HG02798 (cell line): Measurements from ENCODE around the gene LAYN.

Experiments used
- ATAC-seq: cut with Tn5 transposase; IDR thresholded peaks from one replicate; pipeline ENCODE4 v1.9.1; 2021; ENCODE audit warnings: mild to moderate bottlenecking; ENCODE audit not compliant: unreplicated experiment, poor library complexity

The LAYN gene, protein sequence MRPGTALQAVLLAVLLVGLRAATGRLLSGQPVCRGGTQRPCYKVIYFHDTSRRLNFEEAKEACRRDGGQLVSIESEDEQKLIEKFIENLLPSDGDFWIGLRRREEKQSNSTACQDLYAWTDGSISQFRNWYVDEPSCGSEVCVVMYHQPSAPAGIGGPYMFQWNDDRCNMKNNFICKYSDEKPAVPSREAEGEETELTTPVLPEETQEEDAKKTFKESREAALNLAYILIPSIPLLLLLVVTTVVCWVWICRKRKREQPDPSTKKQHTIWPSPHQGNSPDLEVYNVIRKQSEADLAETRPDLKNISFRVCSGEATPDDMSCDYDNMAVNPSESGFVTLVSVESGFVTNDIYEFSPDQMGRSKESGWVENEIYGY

DNA sequence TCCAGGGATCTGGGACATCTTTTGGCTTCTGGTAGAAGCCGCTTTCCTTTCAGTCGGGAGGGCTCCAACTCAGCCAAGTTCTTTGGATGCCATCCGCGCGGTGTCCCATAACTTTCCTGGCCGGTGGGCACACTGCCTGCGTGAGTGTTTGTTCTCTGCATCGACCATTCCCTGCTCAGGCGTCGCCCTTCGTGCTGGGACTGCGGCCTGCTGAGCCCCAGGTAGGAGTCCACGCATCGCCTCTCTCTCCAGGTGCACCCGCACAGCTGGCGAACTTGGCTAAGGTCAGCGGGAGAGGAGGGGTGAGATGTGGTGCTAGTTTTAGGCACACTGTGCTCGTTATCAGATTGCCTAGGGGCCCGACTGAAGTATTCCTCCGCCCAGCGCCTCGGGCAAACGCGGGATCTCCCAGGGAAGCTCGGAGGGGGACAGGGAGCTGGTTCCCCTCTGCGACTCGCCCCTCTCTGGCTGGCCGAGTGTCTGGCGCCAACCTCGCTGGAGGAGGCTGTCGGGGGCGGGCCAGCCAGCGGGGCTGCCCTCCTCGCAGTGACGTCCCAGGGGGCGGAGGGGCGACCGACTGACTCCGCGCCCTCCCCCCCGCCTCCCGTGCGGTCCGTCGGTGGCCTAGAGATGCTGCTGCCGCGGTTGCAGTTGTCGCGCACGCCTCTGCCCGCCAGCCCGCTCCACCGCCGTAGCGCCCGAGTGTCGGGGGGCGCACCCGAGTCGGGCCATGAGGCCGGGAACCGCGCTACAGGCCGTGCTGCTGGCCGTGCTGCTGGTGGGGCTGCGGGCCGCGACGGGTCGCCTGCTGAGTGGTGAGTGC, at the start of gene LAYN:
TSS of gene LAYN (plus strand) at position 607 of the 823 bp plus-strand sequence. CDS start at position 731, 124 bp downstream.
- no peak for ATAC-seq

GRCh38 chr11:111494040-111494439, 46.5 kb upstream of the LAYN start:
- no peak for ATAC-seq

DNA sequence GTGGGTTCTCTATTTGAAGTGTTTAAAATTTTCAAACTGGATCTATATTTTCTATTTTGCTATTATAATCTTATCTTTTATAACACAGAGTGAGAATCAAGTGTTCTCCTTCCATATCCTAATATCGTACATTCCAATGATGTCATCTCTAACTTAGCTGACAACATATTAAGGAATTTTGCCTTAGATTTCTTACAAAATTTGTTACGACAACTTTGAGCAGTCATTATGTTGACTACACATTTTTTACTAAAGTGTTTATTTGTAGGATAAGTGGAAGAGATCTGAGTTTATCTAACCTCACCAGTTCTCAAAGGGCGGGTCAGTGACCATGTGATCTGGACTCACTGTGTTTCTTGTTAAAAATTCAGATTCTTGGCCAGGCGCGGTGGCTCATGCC, 41.0 kb upstream of the LAYN start:
- ATAC-seq = no peak

- no peak for ATAC-seq
These were observed 40.0 kb upstream of the LAYN start for GRCh38 chr11:111500481-111500880.

GRCh38 chr11:111502611-111503010, 37.9 kb upstream of the LAYN start:
- ATAC-seq = no peak

DNA sequence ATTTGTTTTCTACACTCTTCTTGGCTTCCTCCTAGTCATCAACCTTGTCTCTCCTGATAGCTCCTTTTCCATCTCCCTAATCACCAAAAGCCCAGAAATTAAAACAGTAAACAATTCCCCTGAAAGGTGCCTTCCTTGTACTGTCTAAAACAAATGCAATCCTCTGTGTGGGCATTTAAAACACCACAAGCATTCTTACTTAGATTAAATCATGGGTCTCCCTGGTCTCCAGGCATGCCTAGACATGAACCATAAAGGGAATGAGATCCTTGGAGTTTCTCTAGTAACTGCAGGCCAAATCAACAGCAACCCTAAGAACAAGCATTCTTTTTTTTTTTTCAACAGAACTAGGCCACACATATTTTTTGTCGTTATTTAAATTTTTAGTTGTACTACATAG, 30.2 kb upstream of the LAYN start:
- ATAC-seq = no peak

GRCh38 chr11:111512296-111513239, 28.0 kb upstream of the LAYN start, which contains the start of gene BTG4:
Gene BTG4 (minus strand): TSS chr11:111512386. CDS start chr11:111498776, 13,610 bp downstream.
- peak; percentile 38 for ATAC-seq

- peak; percentile 23 for ATAC-seq
These were observed 27.3 kb upstream of the LAYN start for GRCh38 chr11:111513240-111513605.

GRCh38 chr11:111514216-111515031, 26.1 kb upstream of the LAYN start, which contains the start of gene HOATZ:
Gene HOATZ (plus strand): TSS chr11:111514778. CDS start chr11:111514785, 7 bp downstream.
- no peak for ATAC-seq

DNA sequence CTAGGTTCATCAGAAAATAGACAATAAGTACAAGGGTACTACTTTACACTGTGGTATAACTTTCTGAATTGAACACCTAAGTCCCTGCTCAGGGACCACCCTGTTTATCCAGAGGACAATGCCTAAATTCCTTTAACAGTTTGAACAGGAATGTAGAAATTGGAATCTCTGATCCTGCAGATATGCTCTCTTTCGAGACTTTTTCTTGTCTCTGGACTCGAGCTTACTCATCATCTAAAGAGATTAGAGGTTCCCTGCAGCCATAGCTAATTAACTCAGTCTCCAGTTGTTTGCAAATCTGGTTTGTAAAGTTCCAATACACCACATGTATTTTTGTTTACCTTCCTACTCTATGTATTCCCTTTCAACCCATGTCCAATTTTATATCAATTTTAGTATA, 24.9 kb upstream of the LAYN start:
- no peak for ATAC-seq

GRCh38 chr11:111518668-111519067, 21.9 kb upstream of the LAYN start:
- ATAC-seq = no peak

GRCh38 chr11:111520560-111520959, 20.0 kb upstream of the LAYN start:
- ATAC-seq = no peak

GRCh38 chr11:111521135-111521534, 19.4 kb upstream of the LAYN start:
- no peak for ATAC-seq

DNA sequence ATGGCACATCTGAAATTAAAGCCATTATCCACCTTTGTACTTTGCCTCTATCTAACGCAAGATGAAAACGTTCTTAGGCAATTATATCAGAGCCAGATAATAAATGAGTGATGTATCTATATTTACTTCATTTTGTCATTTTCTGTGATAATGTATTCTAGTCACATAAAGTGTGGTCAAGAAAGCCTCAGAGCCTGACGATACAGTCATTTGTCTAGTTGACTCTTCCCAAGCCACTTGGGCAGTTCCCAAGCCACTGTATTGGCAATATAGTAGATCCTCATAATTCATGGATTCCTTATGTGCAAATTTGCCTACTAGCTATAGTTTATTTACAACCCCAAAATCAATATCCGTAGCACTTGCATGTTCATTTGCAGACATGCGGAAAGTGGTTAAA, 18.1 kb upstream of the LAYN start:
- ATAC-seq = no peak

- no peak for ATAC-seq
These were observed 17.2 kb upstream of the LAYN start for GRCh38 chr11:111523343-111523742.

- no peak for ATAC-seq
These were observed 16.5 kb upstream of the LAYN start for GRCh38 chr11:111524056-111524455.

- no peak for ATAC-seq
These were observed 15.1 kb upstream of the LAYN start for GRCh38 chr11:111525456-111525855.

GRCh38 chr11:111526501-111526900, 14.0 kb upstream of the LAYN start:
- no peak for ATAC-seq

DNA sequence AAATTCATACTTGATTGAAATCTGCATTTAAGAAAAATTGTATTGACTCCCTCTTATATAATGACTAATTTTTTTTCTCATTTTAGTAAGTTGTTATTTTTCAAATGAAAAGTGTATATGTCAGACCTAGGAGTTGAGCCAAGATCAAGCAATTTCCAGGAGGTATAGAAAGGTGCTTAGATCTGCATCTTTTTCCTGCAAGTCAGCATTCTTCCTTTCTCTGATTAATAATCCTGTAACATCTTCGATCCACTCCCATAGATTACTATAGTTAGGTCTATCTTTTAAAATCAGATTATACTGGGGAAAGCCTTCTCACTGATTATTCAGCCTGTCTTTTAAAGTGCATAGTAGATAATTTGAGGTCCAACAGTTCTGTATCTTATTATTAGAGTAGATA, 13.2 kb upstream of the LAYN start:
- no peak for ATAC-seq
